Stomach (tissue), 9 donors: Measurements from ENCODE around the gene ARMCX5. TPM values are rescaled to one million over a fixed set of nuclear protein-coding genes. Genes with fewer than 3 reads are reported as not detected.

Experiments used
- DNase-seq, 2 donors: peaks; one replicate each; pipeline versions ENCODE4 v3.0.0 to v3.0.0-alpha.2; 2013 to 2019
- H3K27ac ChIP-seq, 5 donors: fragments of 200-600 bp in 4 of 5; sonication (generic) in 4 of 5; one replicate each; pipeline ENCODE4 v1.5.1; 2013 to 2019; ENCODE audit warnings: mild to moderate bottlenecking in 1 of 5, moderate library complexity in 1 of 5
- H3K27me3 ChIP-seq, 3 donors: fragments of 200-600 bp; sonication (generic); one replicate each; pipeline ENCODE4 v1.5.1; 2017 to 2019; ENCODE audit warnings: mixed run types in 1 of 3
- H3K36me3 ChIP-seq, 4 donors: fragments of 200-600 bp; sonication (generic); 1 replicate in 3 of 4; 2 replicates in 1 of 4; pipeline ENCODE4 v1.5.1; 2016 to 2019
- H3K4me1 ChIP-seq, 4 donors: fragments of 200-600 bp; sonication (generic); one replicate each; pipeline ENCODE4 v1.5.1; 2016 to 2019
- H3K4me3 ChIP-seq, 4 donors: fragments of 200-600 bp; sonication (generic) in 3 of 4; one replicate each; pipeline ENCODE4 v1.5.1; 2016 to 2019; ENCODE audit warnings: mild to moderate bottlenecking in 1 of 4
- H3K9me3 ChIP-seq, 4 donors: fragments of 200-600 bp; sonication (generic); one replicate each; pipeline ENCODE4 v1.5.1; 2016 to 2019
- EP300 ChIP-seq: sonication (generic); formaldehyde crosslinking; IDR thresholded peaks from one replicate; pipeline ENCODE4 v1.6.1; 2017; ENCODE audit warnings: antibody characterized with exemption
- POLR2A ChIP-seq, 4 donors: fragments of 450-650 bp; IDR thresholded peaks; one replicate each; pipeline ENCODE4 v1.6.1; 2016; ENCODE audit warnings: antibody characterized with exemption in 4 of 4, control low read depth in 2 of 4, mild to moderate bottlenecking in 1 of 4, moderate library complexity in 1 of 4
- POLR2AphosphoS5 ChIP-seq, 3 donors: sonication (generic); formaldehyde crosslinking; IDR thresholded peaks; one replicate each; pipeline ENCODE4 v1.6.1; 2016; ENCODE audit warnings: antibody characterized with exemption in 3 of 3
- WGBS, 5 donors: extraction: QIAGEN DNeasy Blood & Tissue Kit in 3 of 5; methylation state at CpG; one replicate each; pipeline versions ENCODE4 v1.1.5 to v1.1.7; 2013 to 2018; 5-methylcytosine and 5-hydroxymethylcytosine counted together
- intact Hi-C: fragments of 100-400 bp; cut with DNase I; formaldehyde crosslinking; loops from one replicate; pipeline ENCODE4 v1.15.1; 2023; ENCODE audit warnings: low total_unique reads
- polyA plus RNA-seq, 3 donors: library from polyadenylated mRNA; stranded (reverse); fragments of 200-250 nt; gene quantifications; one replicate each; pipeline ENCODE4 v1.2.3, GENCODE V29; 2013
- total RNA-seq, 5 donors: library from RNA; depleted of rRNA; stranded (reverse); fragments of >200 nt; gene quantifications; one replicate each; pipeline versions ENCODE4 v1.1.0 to v1.2.3, GENCODE V29; 2014 to 2016
- TF ChIP-seq, protein P1 (sequence below), 7 experiments: fragments of 450-650 bp in 4 of 7; fragments of 200-600 bp in 3 of 7; sonication (generic) in 3 of 7; IDR thresholded peaks; one replicate each; pipeline ENCODE4 v1.5.1; 2016 to 2019; ENCODE audit warnings: antibody characterized with exemption in 7 of 7, control low read depth in 2 of 7, mild to moderate bottlenecking in 1 of 7
- donor health status: healthy with polysubstance abuse.
- donor health status: Bipolar disorder and iron deficiency.
- donor health status: healthy.

Gene ARMCX5
- total and polyA plus RNA-seq, 8 donors: 2.2 to 37.1 (median 5.0) TPM

DNA sequence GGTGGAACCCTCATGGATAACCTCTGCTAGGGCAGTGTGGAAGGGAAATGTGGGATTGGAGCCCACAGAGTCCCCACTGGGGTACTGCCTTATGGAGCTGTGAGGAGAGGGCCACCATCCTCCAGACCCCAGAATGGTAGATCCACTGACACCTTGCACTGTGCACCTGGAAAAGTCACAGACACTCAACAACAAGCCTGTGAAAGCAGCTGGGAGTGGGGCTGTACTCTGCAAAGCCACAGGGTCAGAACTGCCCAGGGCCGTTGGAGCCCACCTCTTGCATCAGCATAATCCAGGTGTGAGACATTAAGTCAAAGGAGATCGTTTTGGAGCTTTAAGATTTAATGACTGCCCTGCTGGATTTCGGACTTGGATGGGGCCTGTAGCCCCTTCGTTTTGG, 11.6 kb downstream of the ARMCX5 start:
- Histone ChIP-seq H3K4me3 (no peak overlapping the region), H3K27ac (no peak overlapping the region), H3K4me1 (no peaks in the 10 kb centered on the region), H3K27me3 (no peaks in the 10 kb centered on the region), H3K36me3 (peaks cover 0 to 11% (median 4%) of the 10 kb centered on the region in 4 donors), H3K9me3 (no peaks in the 10 kb centered on the region)
- TF ChIP-seq, protein P1, sequence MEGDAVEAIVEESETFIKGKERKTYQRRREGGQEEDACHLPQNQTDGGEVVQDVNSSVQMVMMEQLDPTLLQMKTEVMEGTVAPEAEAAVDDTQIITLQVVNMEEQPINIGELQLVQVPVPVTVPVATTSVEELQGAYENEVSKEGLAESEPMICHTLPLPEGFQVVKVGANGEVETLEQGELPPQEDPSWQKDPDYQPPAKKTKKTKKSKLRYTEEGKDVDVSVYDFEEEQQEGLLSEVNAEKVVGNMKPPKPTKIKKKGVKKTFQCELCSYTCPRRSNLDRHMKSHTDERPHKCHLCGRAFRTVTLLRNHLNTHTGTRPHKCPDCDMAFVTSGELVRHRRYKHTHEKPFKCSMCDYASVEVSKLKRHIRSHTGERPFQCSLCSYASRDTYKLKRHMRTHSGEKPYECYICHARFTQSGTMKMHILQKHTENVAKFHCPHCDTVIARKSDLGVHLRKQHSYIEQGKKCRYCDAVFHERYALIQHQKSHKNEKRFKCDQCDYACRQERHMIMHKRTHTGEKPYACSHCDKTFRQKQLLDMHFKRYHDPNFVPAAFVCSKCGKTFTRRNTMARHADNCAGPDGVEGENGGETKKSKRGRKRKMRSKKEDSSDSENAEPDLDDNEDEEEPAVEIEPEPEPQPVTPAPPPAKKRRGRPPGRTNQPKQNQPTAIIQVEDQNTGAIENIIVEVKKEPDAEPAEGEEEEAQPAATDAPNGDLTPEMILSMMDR (IDR thresholded peaks at IDR 0.05): no peak
- TF ChIP-seq POLR2AphosphoS5 (IDR thresholded peaks at IDR 0.05): no peak
- DNase-seq: no peak
- intact Hi-C loops: no loop called here
- WGBS, 5 donors: 57 to 92% (median 75%) methylated on average over 1 to 4 of the region's 4 CpGs

DNA sequence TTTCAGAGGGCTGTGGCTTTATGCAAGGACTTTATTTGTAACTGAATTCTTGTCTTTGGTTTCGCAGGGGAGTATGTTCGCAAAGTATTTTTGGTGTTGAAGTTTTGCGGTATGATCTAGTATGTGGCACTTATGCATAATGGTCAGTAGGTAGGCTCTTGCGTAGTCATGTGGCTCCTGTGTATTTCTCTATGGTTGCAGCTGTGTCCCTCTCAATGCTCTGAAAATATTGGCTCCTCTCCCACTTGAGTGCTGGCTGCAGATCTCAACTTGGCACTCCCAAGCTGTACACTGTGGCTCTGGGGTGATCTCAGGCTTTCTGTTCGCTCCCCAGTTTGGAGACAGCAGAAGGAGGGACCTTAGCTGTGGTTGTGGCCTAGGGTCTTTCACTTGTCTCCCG, 24.8 kb downstream of the ARMCX5 start:
- Histone ChIP-seq H3K36me3 (peaks cover 0 to 3% (median 0%) of the 10 kb centered on the region in 4 donors), H3K27me3 (peaks cover 0 to 6% (median 0%) of the 10 kb centered on the region in 3 donors), H3K4me3 (no peak overlapping the region), H3K9me3 (peaks cover 0 to 23% (median 17%) of the 10 kb centered on the region in 4 donors), H3K27ac (no peak overlapping the region), H3K4me1 (no peaks in the 10 kb centered on the region)
- TF ChIP-seq, protein P1 (IDR thresholded peaks at IDR 0.05): no peak
- TF ChIP-seq POLR2A (IDR thresholded peaks at IDR 0.05): no peak
- TF ChIP-seq POLR2AphosphoS5 (IDR thresholded peaks at IDR 0.05): no peak
- TF ChIP-seq EP300: no peak
- DNase-seq: no peak
- intact Hi-C loops: no loop called here
- WGBS, 5 donors: 81 to 92% (median 86%) methylated on average over 6 of the region's 6 CpGs

DNA sequence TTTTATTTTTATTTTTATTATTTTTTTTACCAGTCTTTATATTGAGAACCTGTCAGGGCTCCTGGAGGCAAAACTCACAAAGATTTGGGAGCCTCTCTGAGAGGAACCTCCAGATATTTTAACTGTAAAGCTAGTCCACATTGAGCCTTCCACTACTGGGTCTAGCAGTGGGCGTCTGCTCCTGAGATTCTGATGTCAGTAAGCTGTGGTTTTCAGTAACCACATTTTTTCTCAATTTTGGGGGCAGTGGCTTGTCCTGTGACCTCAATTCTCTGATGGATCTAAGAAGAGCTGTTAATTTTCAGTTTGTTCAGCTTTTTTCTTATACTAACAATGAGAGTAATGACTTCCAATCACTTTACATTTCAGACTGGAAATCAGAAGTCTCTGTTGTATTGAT, 28.3 kb downstream of the ARMCX5 start:
- WGBS, 5 donors: 23 to 91% (median 61%) methylated on average over 1 of the region's 1 CpG
- no peak for DNase-seq
- H3K4me3 ChIP-seq: no peak overlapping the region
- TF ChIP-seq POLR2A (IDR thresholded peaks at IDR 0.05): no peak
- no peak overlapping the region for H3K27ac ChIP-seq
- no peaks in the 10 kb centered on the region for H3K36me3 ChIP-seq
- intact Hi-C loops: no loop called here
- H3K4me1 ChIP-seq: no peaks in the 10 kb centered on the region
- H3K27me3 ChIP-seq: peaks cover 0 to 6% (median 0%) of the 10 kb centered on the region in 3 donors
- H3K9me3 ChIP-seq: peaks cover 0 to 6% (median 0%) of the 10 kb centered on the region in 4 donors

DNA sequence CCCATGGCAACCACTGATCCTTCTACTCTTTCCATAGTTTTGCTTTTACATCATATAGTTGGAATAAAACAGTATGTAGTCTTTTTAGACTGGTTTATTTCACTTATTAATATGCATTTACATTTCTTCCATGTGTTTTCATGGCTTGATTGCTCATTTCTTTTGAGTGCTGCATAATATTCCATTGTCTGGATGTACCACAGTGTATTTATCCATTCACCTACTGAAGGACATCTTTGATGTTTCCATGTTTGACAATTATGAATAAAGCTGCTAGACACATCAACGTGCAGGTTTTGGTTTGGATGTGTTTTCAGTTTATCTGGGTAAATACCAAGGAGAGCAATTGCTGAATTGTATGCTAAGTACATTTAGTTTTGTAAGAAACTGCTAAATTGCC, 38.2 kb downstream of the ARMCX5 start:
- Histone ChIP-seq H3K9me3 (peaks cover 0 to 4% (median 0%) of the 10 kb centered on the region in 4 donors), H3K4me1 (no peaks in the 10 kb centered on the region), H3K27me3 (no peaks in the 10 kb centered on the region), H3K4me3 (no peak overlapping the region), H3K27ac (no peak overlapping the region), H3K36me3 (no peaks in the 10 kb centered on the region)
- no peak for DNase-seq
- intact Hi-C loops: no loop called here
- TF ChIP-seq POLR2A (IDR thresholded peaks at IDR 0.05) (no peak), EP300 (no peak), POLR2AphosphoS5 (IDR thresholded peaks at IDR 0.05) (no peak)
- TF ChIP-seq, protein P1 (IDR thresholded peaks at IDR 0.05): no peak
- 43 to 100% (median 88%) methylated on average over 1 of the region's 1 CpG for WGBS, 5 donors

DNA sequence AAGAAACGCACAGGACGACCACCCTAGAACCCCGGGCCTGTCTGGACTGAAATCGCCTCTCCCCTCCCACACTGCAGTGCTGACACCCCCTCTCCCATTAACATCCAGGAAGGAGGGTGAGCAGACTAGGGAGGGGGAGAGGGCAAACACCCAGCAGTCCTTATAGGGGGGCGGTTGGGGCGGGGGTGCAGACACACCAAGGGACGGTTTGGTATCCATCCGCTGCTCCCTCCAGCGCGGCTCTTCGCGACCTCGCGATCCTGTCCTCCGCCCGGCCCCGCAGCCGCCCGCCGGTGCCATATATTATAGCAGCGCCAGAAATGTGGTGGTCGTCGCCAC, 51.6 kb downstream of the ARMCX5 start:
- H3K4me1 ChIP-seq: no peaks in the 10 kb centered on the region
- intact Hi-C loops: no loop called here
- H3K4me3 ChIP-seq: peak overlapping the region; percentile 48 to 59 (median 55)
- H3K27me3 ChIP-seq: peaks cover 0 to 8% (median 0%) of the 10 kb centered on the region in 3 donors
- H3K9me3 ChIP-seq: no peaks in the 10 kb centered on the region
- H3K36me3 ChIP-seq: no peaks in the 10 kb centered on the region
- TF ChIP-seq, protein P1 (IDR thresholded peaks at IDR 0.05): no peak
- DNase-seq: no peak
- H3K27ac ChIP-seq: peak overlapping the region in 4 of 5 donors; percentile 73 to 85 (median 74)
- 11 to 54% (median 25%) methylated on average over 7 to 23 of the region's 23 CpGs; no CpG with 5 or more reads in 1 of the 5 donors for WGBS, 5 donors
